Sigmoid colon (tissue), 7 donors: Measurements from ENCODE around the gene PLXNA4. TPM values are rescaled to one million over a fixed set of nuclear protein-coding genes. Genes with fewer than 3 reads are reported as not detected.

Experiments
- DNase-seq: peaks from one replicate; pipeline ENCODE4 v3.0.0-alpha.2; 2019
- H3K27ac ChIP-seq, 4 donors: fragments of 200-600 bp; sonication (generic); one replicate each; pipeline ENCODE4 v1.5.1; 2016 to 2019; ENCODE audit warnings: mild to moderate bottlenecking in 1 of 4
- H3K27me3 ChIP-seq, 3 donors: fragments of 200-600 bp; sonication (generic); one replicate each; pipeline ENCODE4 v1.5.1; 2019; ENCODE audit warnings: mild to moderate bottlenecking in 1 of 3
- H3K36me3 ChIP-seq, 4 donors: fragments of 200-600 bp; sonication (generic); one replicate each; pipeline ENCODE4 v1.5.1; 2016 to 2019
- H3K4me1 ChIP-seq, 4 donors: fragments of 200-600 bp; sonication (generic); one replicate each; pipeline ENCODE4 v1.5.1; 2017 to 2019
- H3K4me3 ChIP-seq, 4 donors: fragments of 200-600 bp; sonication (generic); one replicate each; pipeline ENCODE4 v1.5.1; 2017 to 2019; ENCODE audit warnings: mild to moderate bottlenecking in 2 of 4, moderate library complexity in 1 of 4
- H3K9me3 ChIP-seq, 4 donors: fragments of 200-600 bp in 3 of 4; sonication (generic) in 3 of 4; one replicate each; pipeline versions ENCODE4 v1.5.1 to v1.6.1; 2013 to 2019
- EP300 ChIP-seq, 4 donors: sonication (generic); formaldehyde crosslinking; IDR thresholded peaks; one replicate each; pipeline ENCODE4 v1.6.1; 2017; ENCODE audit warnings: antibody characterized with exemption in 4 of 4
- POLR2A ChIP-seq, 2 donors: fragments of 450-650 bp; IDR thresholded peaks; one replicate each; pipeline ENCODE4 v1.6.1; 2016; ENCODE audit warnings: antibody characterized with exemption in 2 of 2, mild to moderate bottlenecking in 2 of 2, moderate library complexity in 2 of 2
- POLR2AphosphoS5 ChIP-seq, 4 donors: sonication (generic); formaldehyde crosslinking; IDR thresholded peaks; one replicate each; pipeline ENCODE4 v1.6.1; 2017; ENCODE audit warnings: antibody characterized with exemption in 4 of 4
- WGBS, 2 donors: extraction: QIAGEN DNeasy Blood & Tissue Kit; methylation state at CpG; one replicate each; pipeline ENCODE4 v1.1.7; 2013; 5-methylcytosine and 5-hydroxymethylcytosine counted together
- intact Hi-C: fragments of 100-400 bp; cut with DNase I; formaldehyde crosslinking; loops from one replicate; pipeline ENCODE4 v1.15.1; 2023
- polyA plus RNA-seq, 3 donors: library from polyadenylated mRNA; stranded (reverse); fragments of 200-250 nt; gene quantifications; one replicate each; pipeline ENCODE4 v1.2.3, GENCODE V29; 2013
- total RNA-seq, 4 donors: library from RNA; depleted of rRNA; stranded (reverse); fragments of >200 nt; gene quantifications; one replicate each; pipeline ENCODE4 v1.1.0, GENCODE V29; 2016
- TF ChIP-seq, protein P1 (sequence below), 4 experiments: fragments of 450-650 bp in 3 of 4; fragments of 200-600 bp in 1 of 4; IDR thresholded peaks; one replicate each; pipeline ENCODE4 v1.5.1; 2016 to 2019; ENCODE audit warnings: antibody characterized with exemption in 4 of 4, mild to moderate bottlenecking in 3 of 4, moderate library complexity in 2 of 4
- donor health status: healthy with polysubstance abuse.
- donor health status: Bipolar disorder and iron deficiency.
- donor health status: healthy.

Gene PLXNA4
- total and polyA plus RNA-seq, 7 donors = under 0.01 to 10.5 (median 3.7) TPM; not detected in 1

DNA sequence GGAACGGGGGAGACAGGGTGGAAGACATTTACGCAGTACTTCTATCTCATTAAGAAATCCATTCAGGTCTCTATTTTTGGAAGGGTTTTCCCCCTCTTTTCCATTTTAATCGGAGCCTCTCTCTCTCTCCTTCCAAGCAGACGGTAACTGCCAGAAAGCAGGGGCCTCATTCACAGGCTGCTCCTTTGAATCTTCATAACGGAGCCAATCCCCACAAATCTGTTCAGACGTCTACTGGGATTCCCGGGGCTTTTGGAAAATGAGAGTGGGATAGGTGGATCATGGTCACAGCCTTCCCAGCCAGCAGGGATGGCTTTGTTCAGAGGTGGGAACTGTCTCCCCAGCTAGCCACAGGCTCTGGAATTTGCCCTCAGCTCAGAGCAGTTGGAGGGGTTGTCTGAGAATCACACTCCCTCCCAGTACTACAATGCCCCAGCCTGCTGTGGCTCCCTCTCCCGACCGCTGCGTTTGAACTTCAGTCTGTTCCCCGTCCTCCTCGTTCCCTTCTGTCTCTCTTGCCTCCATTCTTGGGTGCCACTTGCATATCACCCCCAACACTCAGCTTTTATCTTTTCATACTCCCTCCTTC lies 413.6 kb downstream of the PLXNA4 start:
- WGBS, 2 donors = 78 to 92% methylated on average over 12 of the region's 12 CpGs
- no peak for DNase-seq
- Histone ChIP-seq H3K4me3 (no peak overlapping the region), H3K9me3 (no peaks in the 10 kb centered on the region), H3K27me3 (no peaks in the 10 kb centered on the region), H3K27ac (no peak overlapping the region), H3K36me3 (peaks cover 0 to under 1% (median 0%) of the 10 kb centered on the region in 4 donors), H3K4me1 (no peaks in the 10 kb centered on the region)
- TF ChIP-seq POLR2AphosphoS5 (IDR thresholded peaks at IDR 0.05) (no peak), EP300 (IDR thresholded peaks at IDR 0.05) (no peak), POLR2A (IDR thresholded peaks at IDR 0.05) (no peak)
- TF ChIP-seq, protein P1, sequence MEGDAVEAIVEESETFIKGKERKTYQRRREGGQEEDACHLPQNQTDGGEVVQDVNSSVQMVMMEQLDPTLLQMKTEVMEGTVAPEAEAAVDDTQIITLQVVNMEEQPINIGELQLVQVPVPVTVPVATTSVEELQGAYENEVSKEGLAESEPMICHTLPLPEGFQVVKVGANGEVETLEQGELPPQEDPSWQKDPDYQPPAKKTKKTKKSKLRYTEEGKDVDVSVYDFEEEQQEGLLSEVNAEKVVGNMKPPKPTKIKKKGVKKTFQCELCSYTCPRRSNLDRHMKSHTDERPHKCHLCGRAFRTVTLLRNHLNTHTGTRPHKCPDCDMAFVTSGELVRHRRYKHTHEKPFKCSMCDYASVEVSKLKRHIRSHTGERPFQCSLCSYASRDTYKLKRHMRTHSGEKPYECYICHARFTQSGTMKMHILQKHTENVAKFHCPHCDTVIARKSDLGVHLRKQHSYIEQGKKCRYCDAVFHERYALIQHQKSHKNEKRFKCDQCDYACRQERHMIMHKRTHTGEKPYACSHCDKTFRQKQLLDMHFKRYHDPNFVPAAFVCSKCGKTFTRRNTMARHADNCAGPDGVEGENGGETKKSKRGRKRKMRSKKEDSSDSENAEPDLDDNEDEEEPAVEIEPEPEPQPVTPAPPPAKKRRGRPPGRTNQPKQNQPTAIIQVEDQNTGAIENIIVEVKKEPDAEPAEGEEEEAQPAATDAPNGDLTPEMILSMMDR (IDR thresholded peaks at IDR 0.05) = no peak
- intact Hi-C loops = no loop called here

DNA sequence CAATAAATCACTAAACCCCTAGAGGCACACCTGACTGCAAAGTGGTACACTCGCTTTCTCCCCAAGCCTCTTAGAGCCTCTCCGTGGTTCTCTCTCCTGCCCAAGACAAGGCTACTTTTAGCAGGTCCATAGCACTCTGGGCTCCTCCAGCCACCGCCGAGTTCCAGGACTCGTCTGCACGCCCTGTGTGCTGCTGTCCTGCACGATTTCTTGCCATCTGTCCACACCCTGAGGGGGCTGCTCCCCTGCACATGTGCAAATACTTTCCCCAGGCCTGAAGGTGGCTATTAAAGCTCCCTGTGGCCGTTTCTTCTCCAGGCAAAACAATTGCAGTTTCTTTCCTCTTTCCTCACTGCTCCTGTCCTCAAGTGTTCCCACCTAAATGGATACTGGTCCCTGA lies 414.3 kb downstream of the PLXNA4 start:
- Histone ChIP-seq H3K36me3 (peaks cover 0 to 7% (median 0%) of the 10 kb centered on the region in 4 donors), H3K9me3 (no peaks in the 10 kb centered on the region), H3K27ac (no peak overlapping the region), H3K4me3 (no peak overlapping the region), H3K27me3 (no peaks in the 10 kb centered on the region), H3K4me1 (no peaks in the 10 kb centered on the region)
- TF ChIP-seq, protein P1 (IDR thresholded peaks at IDR 0.05) = no peak
- TF ChIP-seq POLR2A (IDR thresholded peaks at IDR 0.05) (no peak), EP300 (IDR thresholded peaks at IDR 0.05) (no peak), POLR2AphosphoS5 (IDR thresholded peaks at IDR 0.05) (no peak)
- WGBS, 2 donors = 74 to 82% methylated on average over 8 of the region's 8 CpGs
- intact Hi-C loops = no loop called here
- DNase-seq = no peak

DNA sequence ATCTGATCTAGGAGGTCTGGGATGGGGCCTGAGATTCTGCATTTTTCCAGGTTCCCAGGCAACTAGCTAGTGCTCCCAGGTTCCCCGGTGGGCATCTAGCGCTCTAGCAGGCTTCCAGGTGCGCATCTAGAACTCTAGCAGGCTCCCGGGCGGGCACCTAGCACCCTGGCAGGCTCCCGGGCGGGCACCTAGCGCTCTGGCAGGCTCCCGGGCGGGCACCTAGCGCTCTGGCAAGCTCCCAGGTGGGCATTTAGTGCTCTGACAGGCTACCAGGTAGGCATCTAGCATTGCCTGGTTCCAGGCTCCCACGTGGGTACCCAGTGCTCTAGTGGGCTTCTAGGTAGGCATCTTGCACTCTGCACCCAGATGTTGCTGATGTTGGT lies 414.7 kb downstream of the PLXNA4 start:
- TF ChIP-seq POLR2A (IDR thresholded peaks at IDR 0.05) (no peak), POLR2AphosphoS5 (IDR thresholded peaks at IDR 0.05) (no peak), EP300 (IDR thresholded peaks at IDR 0.05) (no peak)
- TF ChIP-seq, protein P1 (IDR thresholded peaks at IDR 0.05) = no peak
- intact Hi-C loops = no loop called here

DNA sequence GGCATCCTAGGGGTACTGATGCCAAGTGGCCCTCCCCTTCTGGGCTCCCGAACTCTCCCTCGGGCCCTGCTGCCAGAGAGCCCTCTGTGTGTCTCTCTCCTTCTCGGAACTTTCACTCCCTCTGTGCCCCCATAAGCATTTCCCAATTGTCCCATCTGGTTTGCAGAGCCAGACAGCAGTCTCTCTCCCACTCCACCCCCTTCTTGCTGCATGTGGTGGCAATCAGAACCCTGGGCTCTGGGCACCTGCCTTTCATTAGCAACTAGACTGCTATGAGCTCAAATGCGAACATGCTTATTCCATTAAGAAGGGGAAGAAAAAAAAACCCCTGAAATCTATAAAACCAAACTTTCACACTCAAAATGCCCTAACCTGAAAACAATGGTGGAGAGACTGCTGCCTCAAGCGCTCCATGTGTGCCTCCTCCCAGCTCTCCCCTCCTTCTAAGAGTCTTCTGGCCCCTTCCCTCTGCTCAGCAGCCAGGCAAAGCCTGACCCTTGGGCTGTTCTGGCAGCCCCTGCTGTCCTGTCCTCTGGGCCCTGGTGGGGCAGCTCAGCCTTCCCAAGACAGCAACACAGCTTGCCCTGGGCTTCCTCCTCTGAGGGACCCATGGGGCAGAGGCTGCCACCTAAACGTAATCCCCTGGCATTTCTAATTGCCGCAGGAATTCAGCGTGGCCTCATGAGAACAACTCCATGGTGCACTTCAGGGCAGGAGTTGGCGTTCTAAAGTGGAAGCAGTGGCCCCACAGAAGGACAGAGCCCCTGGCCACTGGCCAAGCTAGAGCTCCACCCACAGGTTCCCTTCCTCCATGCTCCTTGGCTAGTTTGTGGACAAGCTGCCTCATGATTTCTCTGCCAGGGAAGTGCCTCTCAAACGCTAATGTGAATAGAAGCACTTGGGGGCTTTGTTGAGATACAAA lies 415.4 kb downstream of the PLXNA4 start:
- no peaks in the 10 kb centered on the region for H3K27me3 ChIP-seq
- H3K4me3 ChIP-seq = no peak overlapping the region
- TF ChIP-seq EP300 (IDR thresholded peaks at IDR 0.05) = no peak
- no peak for TF ChIP-seq POLR2A (IDR thresholded peaks at IDR 0.05)
- TF ChIP-seq, protein P1 (IDR thresholded peaks at IDR 0.05) = no peak
- no peak for TF ChIP-seq POLR2AphosphoS5 (IDR thresholded peaks at IDR 0.05)
- no peaks in the 10 kb centered on the region for H3K9me3 ChIP-seq
- WGBS, 2 donors = 68 to 80% methylated on average over 10 of the region's 10 CpGs
- peaks cover 0 to 7% (median 0%) of the 10 kb centered on the region in 4 donors for H3K36me3 ChIP-seq
- intact Hi-C loops = no loop called here
- DNase-seq = no peak
- no peak overlapping the region for H3K27ac ChIP-seq
- H3K4me1 ChIP-seq = no peaks in the 10 kb centered on the region

More for the DNA sequence above, 414.7 kb downstream of the PLXNA4 start:
- 83 to 91% methylated on average over 12 of the region's 12 CpGs for WGBS, 2 donors
- DNase-seq = no peak
- no peaks in the 10 kb centered on the region for H3K4me1 ChIP-seq
- no peak overlapping the region for H3K27ac ChIP-seq
- peaks cover 0 to 7% (median 0%) of the 10 kb centered on the region in 4 donors for H3K36me3 ChIP-seq
- no peaks in the 10 kb centered on the region for H3K9me3 ChIP-seq
- H3K27me3 ChIP-seq = no peaks in the 10 kb centered on the region
- no peak overlapping the region for H3K4me3 ChIP-seq
